ENCODE results near the gene KRIT1. TPM values are rescaled to one million over a fixed set of nuclear protein-coding genes. Genes with fewer than 3 reads are reported as not detected.
"Not testable (repeated sequence)": the region's sequence is repeated elsewhere in the genome, so short reads cannot be mapped to it uniquely, and the experiment has no call there.

KRIT1 gene
- total RNA-seq, 4 donors from 2014 or later, result 57.9 to 80.5 (median 62.0) TPM

DNA sequence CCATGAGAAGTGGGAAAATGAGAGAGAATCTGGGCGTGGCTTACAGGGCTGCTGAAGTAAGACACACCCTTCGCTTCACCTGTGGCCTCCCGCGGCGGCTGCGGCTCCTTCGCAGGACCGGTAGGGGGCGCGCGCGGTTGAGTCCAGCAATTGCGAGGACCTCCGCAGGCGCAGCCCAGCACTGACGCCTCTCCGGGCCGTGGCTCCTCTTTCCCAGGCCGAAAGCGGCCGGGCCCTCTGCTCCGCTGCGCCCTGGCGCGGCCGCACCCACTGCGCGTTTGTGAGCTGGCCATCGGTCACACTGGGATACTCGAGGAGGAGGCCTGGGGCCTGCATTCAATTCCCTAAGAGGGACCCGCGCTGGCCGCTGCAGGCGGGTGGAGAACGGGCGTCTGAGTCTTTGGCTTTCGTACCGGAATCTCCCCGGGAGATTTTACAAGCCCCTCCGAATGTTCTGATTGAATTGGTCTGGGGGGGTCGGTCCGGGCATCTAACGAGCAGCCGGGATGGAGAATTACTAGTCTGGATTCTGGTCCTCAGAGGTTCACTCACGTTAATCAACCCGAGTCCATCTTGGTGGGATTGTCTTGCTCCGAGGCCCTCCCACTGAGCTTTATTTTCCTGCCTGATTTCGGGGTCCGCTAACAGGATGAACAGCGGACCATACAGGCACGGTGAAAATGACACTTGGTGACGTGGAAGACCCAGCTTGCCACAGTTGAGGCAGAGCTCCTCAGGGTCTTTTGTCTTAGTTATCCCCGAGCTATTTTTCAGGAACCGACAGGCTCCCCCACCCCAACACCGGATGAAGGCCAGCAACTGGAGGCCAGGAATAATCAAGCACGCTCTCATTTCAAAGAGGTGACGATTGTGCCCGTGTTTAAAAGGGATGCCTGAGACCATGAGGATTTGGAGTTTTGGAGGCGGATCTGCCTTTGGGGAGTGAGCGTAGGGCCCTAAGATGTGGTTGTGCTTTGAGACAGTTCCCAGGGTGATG is 66.5 kb downstream of the KRIT1 start, which contains the start of gene LRRD1:
LRRD1 (minus strand) TSS at position 215 of the 997 bp plus-strand sequence. CDS start 13,940 bp downstream, outside the sequence.
- DNase-seq (ENCODE audit: low spot score) (peak; percentile 87), ATAC-seq (ENCODE audit: low FRiP score) (peak; percentile 99)
- TF ChIP-seq, protein P1, sequence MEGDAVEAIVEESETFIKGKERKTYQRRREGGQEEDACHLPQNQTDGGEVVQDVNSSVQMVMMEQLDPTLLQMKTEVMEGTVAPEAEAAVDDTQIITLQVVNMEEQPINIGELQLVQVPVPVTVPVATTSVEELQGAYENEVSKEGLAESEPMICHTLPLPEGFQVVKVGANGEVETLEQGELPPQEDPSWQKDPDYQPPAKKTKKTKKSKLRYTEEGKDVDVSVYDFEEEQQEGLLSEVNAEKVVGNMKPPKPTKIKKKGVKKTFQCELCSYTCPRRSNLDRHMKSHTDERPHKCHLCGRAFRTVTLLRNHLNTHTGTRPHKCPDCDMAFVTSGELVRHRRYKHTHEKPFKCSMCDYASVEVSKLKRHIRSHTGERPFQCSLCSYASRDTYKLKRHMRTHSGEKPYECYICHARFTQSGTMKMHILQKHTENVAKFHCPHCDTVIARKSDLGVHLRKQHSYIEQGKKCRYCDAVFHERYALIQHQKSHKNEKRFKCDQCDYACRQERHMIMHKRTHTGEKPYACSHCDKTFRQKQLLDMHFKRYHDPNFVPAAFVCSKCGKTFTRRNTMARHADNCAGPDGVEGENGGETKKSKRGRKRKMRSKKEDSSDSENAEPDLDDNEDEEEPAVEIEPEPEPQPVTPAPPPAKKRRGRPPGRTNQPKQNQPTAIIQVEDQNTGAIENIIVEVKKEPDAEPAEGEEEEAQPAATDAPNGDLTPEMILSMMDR (IDR thresholded peaks at IDR 0.05), result peak in 2 of 3 donors; percentile 72 to 88

DNA sequence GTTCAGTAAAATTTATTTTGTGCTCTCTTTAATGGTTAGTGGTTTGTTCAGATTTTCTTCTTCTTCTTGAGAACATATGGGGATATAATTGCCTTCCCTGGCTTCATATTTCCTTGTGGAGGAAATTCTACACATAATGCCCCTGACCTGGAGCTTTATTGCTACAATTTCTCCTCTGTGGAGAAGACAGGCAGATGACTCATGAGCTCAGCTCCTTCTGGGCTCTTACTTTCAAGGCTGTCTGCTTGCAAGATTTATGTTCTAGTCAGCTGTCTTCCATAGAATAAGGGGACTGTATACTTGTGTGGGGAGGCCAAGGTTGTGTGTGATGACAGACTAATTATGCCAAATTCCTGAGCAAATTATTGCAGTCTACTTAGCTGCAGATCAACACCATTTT is 68.4 kb downstream of the KRIT1 start:
- TF ChIP-seq, protein P1 (IDR thresholded peaks at IDR 0.05), result no peak
- DNase-seq (ENCODE audit: low spot score), result no peak
- no peak for ATAC-seq (ENCODE audit: low FRiP score)

DNA sequence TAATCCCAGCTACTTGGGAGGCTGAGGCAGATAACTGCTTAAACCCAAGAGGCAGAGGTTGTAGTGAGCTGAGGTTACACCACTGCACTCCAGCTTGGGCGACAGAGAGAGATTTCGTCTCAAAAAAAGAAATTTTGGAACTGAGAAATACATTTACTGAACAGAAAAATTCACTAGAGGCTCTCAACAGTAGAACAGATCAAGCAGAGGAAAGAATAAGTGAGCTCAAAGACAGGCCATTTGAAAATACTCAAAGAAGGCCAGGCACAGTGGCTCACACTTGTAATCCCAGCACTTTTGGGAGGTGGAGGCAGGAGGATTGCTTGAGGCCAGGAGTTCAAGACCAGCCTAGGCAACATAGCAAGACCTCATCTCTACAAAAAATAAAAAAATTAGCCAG is 76.2 kb downstream of the KRIT1 start:
- DNase-seq (ENCODE audit: low spot score); ATAC-seq (ENCODE audit: low FRiP score): not testable (repeated sequence)

DNA sequence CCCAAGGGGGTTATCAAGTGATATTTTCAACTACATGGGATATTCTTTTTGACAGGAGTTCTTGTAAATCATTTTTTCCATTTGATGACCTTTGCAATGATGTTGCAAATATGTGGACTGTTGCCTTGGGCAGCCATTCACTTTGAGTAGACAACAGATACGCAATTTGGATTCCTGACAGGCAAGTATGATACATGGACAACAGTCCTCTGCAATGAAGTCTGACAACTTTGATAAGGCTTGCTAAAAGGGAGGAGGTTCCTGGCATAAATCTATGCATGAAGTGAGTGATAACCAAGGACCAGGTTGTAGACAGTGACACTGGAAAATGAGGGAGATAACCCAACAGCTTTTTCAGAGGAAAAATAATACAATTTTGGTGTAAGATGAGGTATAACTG is 84.4 kb downstream of the KRIT1 start:
- TF ChIP-seq, protein P1 (IDR thresholded peaks at IDR 0.05), result no peak
- ATAC-seq (ENCODE audit: low FRiP score) (no peak), DNase-seq (ENCODE audit: low spot score) (no peak)

DNA sequence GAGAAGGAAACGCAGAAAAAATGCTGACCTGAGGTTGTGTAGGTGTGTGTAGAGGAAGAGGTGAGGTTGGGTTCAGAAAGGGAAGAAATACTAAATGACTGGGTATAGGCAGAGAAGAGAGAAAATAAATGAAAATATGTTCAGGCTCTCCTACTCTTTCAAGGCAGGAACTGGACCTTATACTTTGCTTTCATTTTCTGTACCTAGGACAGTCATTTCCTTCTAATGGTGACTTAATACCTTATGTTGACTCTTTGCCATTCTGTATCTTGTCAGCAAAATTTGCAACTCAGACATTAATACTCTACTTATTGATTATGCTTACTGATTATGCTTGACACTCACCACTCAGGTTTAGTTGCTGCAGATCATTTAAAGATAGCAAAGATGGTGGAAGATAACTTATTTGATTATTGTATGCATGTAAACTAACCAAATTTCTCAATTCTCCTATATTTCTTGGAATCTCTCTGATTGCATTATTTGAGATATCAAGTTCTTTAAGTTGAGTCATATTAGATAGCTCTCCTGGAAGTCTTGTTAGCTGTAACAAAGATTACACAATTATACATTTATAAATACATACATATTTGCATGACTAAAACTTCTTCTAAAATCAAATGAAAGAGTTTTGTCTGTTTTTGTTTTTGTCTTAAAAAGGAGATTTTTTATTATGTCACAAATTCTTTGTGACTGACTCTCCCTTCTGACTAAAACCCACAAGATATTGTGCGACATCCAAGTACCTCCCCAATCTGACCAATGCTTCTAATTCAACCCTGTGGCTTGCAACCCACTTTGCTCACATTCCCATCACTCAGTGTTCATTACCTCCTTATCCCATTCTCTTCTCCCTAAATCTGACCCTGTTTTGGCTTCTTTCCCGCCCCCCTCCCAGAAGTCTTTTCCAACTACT is 86.8 kb downstream of the KRIT1 start:
- DNase-seq (ENCODE audit: low spot score), result no peak
- no peak for ATAC-seq (ENCODE audit: low FRiP score)
- TF ChIP-seq, protein P1 (IDR thresholded peaks at IDR 0.05), result no peak

DNA sequence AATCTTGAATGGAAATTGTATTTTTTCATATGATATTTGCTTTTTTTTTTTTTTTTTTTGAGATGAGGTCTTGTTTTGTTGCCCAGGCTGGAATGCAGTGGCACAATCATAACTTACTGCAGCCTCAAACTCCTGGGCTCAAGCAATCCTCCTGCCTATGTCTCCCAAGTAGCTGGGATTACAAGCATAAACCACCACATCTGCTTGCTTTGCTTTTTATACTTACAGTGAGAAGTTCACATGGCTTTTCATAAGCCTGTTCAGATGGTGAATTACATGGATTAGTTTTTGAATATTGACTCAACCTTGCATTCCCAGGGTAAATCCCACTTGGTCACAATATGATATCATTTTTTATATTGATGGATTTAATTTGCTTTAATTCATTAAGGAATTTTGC is 88.7 kb downstream of the KRIT1 start:
- TF ChIP-seq, protein P1 (IDR thresholded peaks at IDR 0.05), result no peak
- DNase-seq (ENCODE audit: low spot score), result no peak
- no peak for ATAC-seq (ENCODE audit: low FRiP score)

Data from omental fat pad (tissue), 4 donors.